ENCODE measurements around the gene RASA3.
A peak's percentile ranks its signal among the peaks of the same experiment; 100 is the strongest.
"Not testable (repeated sequence)": the region's sequence is repeated elsewhere in the genome, so short reads cannot be mapped to it uniquely, and the experiment has no call there.

RASA3 gene

GRCh38 chr13:114162533-114162922 is 30.1 kb upstream of the RASA3 start:
- no peaks in the 10 kb centered on the region for H3K36me3 Mint-ChIP-seq (ENCODE audit: low read depth)
- no peak for DNase-seq (ENCODE audit: low spot score)
- H3K27me3 Mint-ChIP-seq (ENCODE audit: low read depth) = peaks cover 38% of the 10 kb centered on the region
- H3K4me3 Mint-ChIP-seq = peak overlapping the region; percentile 73
- H3K4me1 Mint-ChIP-seq (ENCODE audit: low read depth) = peaks cover 41% of the 10 kb centered on the region
- no peak overlapping the region for H3K27ac Mint-ChIP-seq
- H3K9me3 Mint-ChIP-seq = no peaks in the 10 kb centered on the region

- H3K4me3 Mint-ChIP-seq = peak overlapping the region; percentile 73
- H3K27ac Mint-ChIP-seq = peak overlapping the region; percentile 70
- H3K36me3 Mint-ChIP-seq (ENCODE audit: low read depth) = no peaks in the 10 kb centered on the region
- peaks cover 40% of the 10 kb centered on the region for H3K27me3 Mint-ChIP-seq (ENCODE audit: low read depth)
- H3K4me1 Mint-ChIP-seq (ENCODE audit: low read depth) = peaks cover 44% of the 10 kb centered on the region
- no peak for DNase-seq (ENCODE audit: low spot score)
- no peaks in the 10 kb centered on the region for H3K9me3 Mint-ChIP-seq
Measured at GRCh38 chr13:114161644-114162532, 29.5 kb upstream of the RASA3 start.

GRCh38 chr13:114161028-114161556 is 28.7 kb upstream of the RASA3 start:
- H3K4me3 Mint-ChIP-seq = peak overlapping the region; percentile 65
- peaks cover 40% of the 10 kb centered on the region for H3K27me3 Mint-ChIP-seq (ENCODE audit: low read depth)
- H3K4me1 Mint-ChIP-seq (ENCODE audit: low read depth) = peaks cover 49% of the 10 kb centered on the region
- DNase-seq (ENCODE audit: low spot score) = no peak
- H3K9me3 Mint-ChIP-seq = peaks cover 4% of the 10 kb centered on the region
- H3K36me3 Mint-ChIP-seq (ENCODE audit: low read depth) = peaks cover 2% of the 10 kb centered on the region
- no peak overlapping the region for H3K27ac Mint-ChIP-seq

GRCh38 chr13:114158869-114159666 is 26.6 kb upstream of the RASA3 start:
- peaks cover 35% of the 10 kb centered on the region for H3K27me3 Mint-ChIP-seq (ENCODE audit: low read depth)
- H3K4me3 Mint-ChIP-seq; H3K36me3 Mint-ChIP-seq (ENCODE audit: low read depth); DNase-seq (ENCODE audit: low spot score); H3K9me3 Mint-ChIP-seq; H3K27ac Mint-ChIP-seq: not testable (repeated sequence)
- H3K4me1 Mint-ChIP-seq (ENCODE audit: low read depth) = peaks cover 53% of the 10 kb centered on the region

- H3K4me3 Mint-ChIP-seq = peak overlapping the region; percentile 30
- DNase-seq (ENCODE audit: low spot score) = no peak
- peaks cover 61% of the 10 kb centered on the region for H3K4me1 Mint-ChIP-seq (ENCODE audit: low read depth)
- peaks cover 4% of the 10 kb centered on the region for H3K36me3 Mint-ChIP-seq (ENCODE audit: low read depth)
- peaks cover 41% of the 10 kb centered on the region for H3K27me3 Mint-ChIP-seq (ENCODE audit: low read depth)
- peak overlapping the region; percentile 26 for H3K27ac Mint-ChIP-seq
- H3K9me3 Mint-ChIP-seq = peaks cover 10% of the 10 kb centered on the region
Measured at GRCh38 chr13:114157869-114158495, 25.6 kb upstream of the RASA3 start.

GRCh38 chr13:114155926-114156883 is 23.8 kb upstream of the RASA3 start:
- DNase-seq (ENCODE audit: low spot score) = no peak

GRCh38 chr13:114155320-114155719 is 22.9 kb upstream of the RASA3 start:
- H3K27me3 Mint-ChIP-seq (ENCODE audit: low read depth) = peaks cover 26% of the 10 kb centered on the region
- no peak overlapping the region for H3K27ac Mint-ChIP-seq
- no peak for DNase-seq (ENCODE audit: low spot score)
- peaks cover 10% of the 10 kb centered on the region for H3K9me3 Mint-ChIP-seq
- peaks cover 7% of the 10 kb centered on the region for H3K36me3 Mint-ChIP-seq (ENCODE audit: low read depth)
- no peak overlapping the region for H3K4me3 Mint-ChIP-seq
- peaks cover 62% of the 10 kb centered on the region for H3K4me1 Mint-ChIP-seq (ENCODE audit: low read depth)

More at GRCh38 chr13:114155926-114156883, 23.8 kb upstream of the RASA3 start:
- Mint-ChIP-seq H3K9me3 (peaks cover 10% of the 10 kb centered on the region), H3K27me3 (ENCODE audit: low read depth) (peaks cover 32% of the 10 kb centered on the region), H3K27ac (peak overlapping the region; percentile 92), H3K36me3 (ENCODE audit: low read depth) (peaks cover 5% of the 10 kb centered on the region), H3K4me1 (ENCODE audit: low read depth) (peaks cover 57% of the 10 kb centered on the region), H3K4me3 (peak overlapping the region; percentile 77)

GRCh38 chr13:114154476-114154875 is 22.1 kb upstream of the RASA3 start:
- H3K4me3 Mint-ChIP-seq = peak overlapping the region; percentile 41
- peak overlapping the region; percentile 87 for H3K27ac Mint-ChIP-seq
- peaks cover 62% of the 10 kb centered on the region for H3K4me1 Mint-ChIP-seq (ENCODE audit: low read depth)
- no peak for DNase-seq (ENCODE audit: low spot score)
- peaks cover 7% of the 10 kb centered on the region for H3K36me3 Mint-ChIP-seq (ENCODE audit: low read depth)
- peaks cover 22% of the 10 kb centered on the region for H3K27me3 Mint-ChIP-seq (ENCODE audit: low read depth)
- peaks cover 10% of the 10 kb centered on the region for H3K9me3 Mint-ChIP-seq

- no peak for DNase-seq (ENCODE audit: low spot score)
- peak overlapping the region; percentile 52 for H3K27ac Mint-ChIP-seq
- peaks cover 19% of the 10 kb centered on the region for H3K27me3 Mint-ChIP-seq (ENCODE audit: low read depth)
- peak overlapping the region; percentile 20 for H3K4me3 Mint-ChIP-seq
- peaks cover 10% of the 10 kb centered on the region for H3K9me3 Mint-ChIP-seq
- H3K4me1 Mint-ChIP-seq (ENCODE audit: low read depth) = peaks cover 63% of the 10 kb centered on the region
- H3K36me3 Mint-ChIP-seq (ENCODE audit: low read depth) = peaks cover 9% of the 10 kb centered on the region
Measured at GRCh38 chr13:114153485-114154080, 21.2 kb upstream of the RASA3 start.

GRCh38 chr13:114152831-114153371 is 20.5 kb upstream of the RASA3 start:
- Mint-ChIP-seq H3K4me1 (ENCODE audit: low read depth) (peaks cover 64% of the 10 kb centered on the region), H3K27ac (no peak overlapping the region), H3K27me3 (ENCODE audit: low read depth) (peaks cover 22% of the 10 kb centered on the region), H3K4me3 (no peak overlapping the region), H3K36me3 (ENCODE audit: low read depth) (peaks cover 13% of the 10 kb centered on the region), H3K9me3 (peaks cover 10% of the 10 kb centered on the region)
- no peak for DNase-seq (ENCODE audit: low spot score)

GRCh38 chr13:114152285-114152645 is 19.8 kb upstream of the RASA3 start:
- Mint-ChIP-seq H3K9me3 (peaks cover 10% of the 10 kb centered on the region), H3K27me3 (ENCODE audit: low read depth) (peaks cover 20% of the 10 kb centered on the region), H3K4me1 (ENCODE audit: low read depth) (peaks cover 62% of the 10 kb centered on the region), H3K36me3 (ENCODE audit: low read depth) (peaks cover 15% of the 10 kb centered on the region), H3K4me3 (no peak overlapping the region), H3K27ac (no peak overlapping the region)
- no peak for DNase-seq (ENCODE audit: low spot score)

GRCh38 chr13:114151565-114152284 is 19.3 kb upstream of the RASA3 start:
- H3K4me1 Mint-ChIP-seq (ENCODE audit: low read depth) = peaks cover 65% of the 10 kb centered on the region
- DNase-seq (ENCODE audit: low spot score) = no peak
- peak overlapping the region; percentile 59 for H3K4me3 Mint-ChIP-seq

More at GRCh38 chr13:114151565-114152284, 19.3 kb upstream of the RASA3 start:
- Mint-ChIP-seq H3K27me3 (ENCODE audit: low read depth) (peaks cover 20% of the 10 kb centered on the region), H3K27ac (peak overlapping the region; percentile 73), H3K9me3 (peaks cover 10% of the 10 kb centered on the region), H3K36me3 (ENCODE audit: low read depth) (peaks cover 15% of the 10 kb centered on the region)

All from T-helper 2 cell treated with Interferon-gamma antibody and Interleukin-4, amounts not matched to agents 5 μg/mL and 100 μg/mL, for 36 hours (primary cell).